Mesendoderm (in vitro differentiated cells): ENCODE results near the gene ZNF274.
A peak's percentile ranks its signal among the peaks of the same experiment; 100 is the strongest.

Experiments used
- DNase-seq: peaks from one replicate; pipeline ENCODE4 v3.0.0; 2013
- H2AK5ac ChIP-seq: 2 replicates; pipeline ENCODE4 v1.6.1; 2013; ENCODE audit warnings: low read length, inconsistent platforms
- H2BK120ac ChIP-seq: 2 replicates; pipeline ENCODE4 v1.6.1; 2013; ENCODE audit warnings: low read depth, mild to moderate bottlenecking, low read length, moderate library complexity, mixed read lengths
- H2BK15ac ChIP-seq: replicated peaks from 2 replicates; pipeline ENCODE4 v1.6.1; 2013; ENCODE audit warnings: low read depth, mild to moderate bottlenecking, moderate library complexity
- H2BK5ac ChIP-seq: 2 replicates; pipeline ENCODE4 v1.6.1; 2013; ENCODE audit warnings: low read length, inconsistent platforms
- H3K18ac ChIP-seq: 2 replicates; pipeline ENCODE4 v1.6.1; 2013; ENCODE audit warnings: mild to moderate bottlenecking, low read length, mixed read lengths
- H3K23ac ChIP-seq: one replicate; pipeline ENCODE4 v1.6.1; 2013; ENCODE audit warnings: low read length
- H3K27ac ChIP-seq: 2 replicates; pipeline ENCODE4 v1.5.1; 2013; ENCODE audit warnings: low read depth, mild to moderate bottlenecking, inconsistent platforms, low read length, moderate library complexity
- H3K27me3 ChIP-seq: 2 replicates; pipeline ENCODE4 v1.6.1; 2013; ENCODE audit warnings: low read length, control low read depth, mild to moderate bottlenecking, inconsistent platforms; ENCODE audit not compliant: insufficient read depth, poor library complexity
- H3K36me3 ChIP-seq: 2 replicates; pipeline ENCODE4 v1.6.1; 2013; ENCODE audit warnings: low read length, inconsistent platforms; ENCODE audit not compliant: control insufficient read depth, insufficient read depth
- H3K4ac ChIP-seq: one replicate; pipeline ENCODE4 v1.6.1; 2013; ENCODE audit warnings: low read depth, mild to moderate bottlenecking, low read length, moderate library complexity
- H3K4me1 ChIP-seq: 2 replicates; pipeline ENCODE4 v1.6.1; 2013; ENCODE audit warnings: low read depth, low read length, inconsistent platforms; ENCODE audit not compliant: control insufficient read depth
- H3K4me2 ChIP-seq: 2 replicates; pipeline ENCODE4 v1.6.1; 2013; ENCODE audit warnings: low read length
- H3K4me3 ChIP-seq: 2 replicates; pipeline ENCODE4 v1.5.1; 2013; ENCODE audit warnings: mild to moderate bottlenecking, low read length
- H3K56ac ChIP-seq: one replicate; pipeline ENCODE4 v1.6.1; 2013; ENCODE audit warnings: low read length
- H3K79me1 ChIP-seq: 2 replicates; pipeline ENCODE4 v1.6.1; 2013; ENCODE audit warnings: low read length, inconsistent platforms
- H3K79me2 ChIP-seq: 2 replicates; pipeline ENCODE4 v1.6.1; 2013; ENCODE audit warnings: mild to moderate bottlenecking, low read length; ENCODE audit not compliant: control insufficient read depth, insufficient read depth
- H3K9ac ChIP-seq: 2 replicates; pipeline ENCODE4 v1.6.1; 2013; ENCODE audit warnings: low read length, inconsistent platforms
- H4K5ac ChIP-seq: one replicate; pipeline ENCODE4 v1.6.1; 2013; ENCODE audit warnings: low read length
- H4K8ac ChIP-seq: one replicate; pipeline ENCODE4 v1.6.1; 2013; ENCODE audit warnings: low read depth, mild to moderate bottlenecking, control low read depth, low read length, moderate library complexity
- WGBS: extraction: QIAGEN DNeasy Blood & Tissue Kit; methylation state at CpG from one replicate; pipeline ENCODE4 v1.1.7; 2013; ENCODE audit warnings: low lambda C conversion rate, missing lambda C conversion rate; ENCODE audit not compliant: insufficient coverage; ENCODE audit errors: extremely low coverage; 5-methylcytosine and 5-hydroxymethylcytosine counted together

ZNF274 gene

DNA sequence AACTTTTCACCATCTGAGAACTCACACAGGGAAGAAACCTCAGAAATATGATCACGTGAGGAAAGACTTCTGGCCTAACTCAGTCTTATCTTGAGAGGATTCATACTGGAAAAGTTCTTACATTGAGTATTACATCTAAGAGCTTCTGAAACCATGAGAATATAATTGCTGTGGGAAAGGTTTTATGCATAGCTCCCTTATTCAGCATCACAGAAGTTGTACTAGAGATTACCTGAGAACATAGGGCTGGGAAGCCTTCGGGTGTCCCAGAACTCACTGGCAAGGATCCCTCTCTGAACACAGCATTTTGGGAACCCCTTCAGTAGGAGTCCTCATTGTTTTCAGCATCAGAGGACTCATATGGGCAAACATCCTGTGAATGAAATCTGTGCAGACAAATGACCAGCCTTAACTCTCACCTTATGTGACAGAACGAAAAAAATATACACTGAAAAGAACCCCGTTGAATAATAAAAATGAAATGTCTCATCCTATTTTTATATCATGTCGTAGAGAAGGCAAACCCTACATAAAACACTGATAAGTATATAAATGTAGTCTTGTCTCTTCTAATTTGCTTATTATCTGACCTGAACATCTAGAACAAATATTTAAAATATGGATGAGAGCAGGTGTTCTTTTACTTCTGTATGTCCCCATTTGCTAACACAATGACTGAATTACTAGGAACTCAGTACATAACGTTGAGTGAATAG is 14.2 kb downstream of the ZNF274 start:
- Histone ChIP-seq H4K8ac (no peak overlapping the region), H2BK5ac (no peak overlapping the region), H2AK5ac (no peak overlapping the region), H3K36me3 (peaks cover 14% of the 10 kb centered on the region), H3K23ac (no peak overlapping the region), H4K5ac (no peak overlapping the region), H3K27me3 (no peaks in the 10 kb centered on the region), H3K4me2 (no peak overlapping the region), H3K79me1 (no peaks in the 10 kb centered on the region), H3K27ac (no peak overlapping the region), H2BK15ac (no peak overlapping the region), H2BK120ac (no peak overlapping the region), H3K56ac (no peak overlapping the region), H3K79me2 (no peaks in the 10 kb centered on the region), H3K4me3 (peak overlapping the region; percentile 2), H3K9ac (no peak overlapping the region), H3K18ac (no peak overlapping the region), H3K4me1 (no peaks in the 10 kb centered on the region), H3K4ac (no peak overlapping the region)
- WGBS: no CpG with 5 or more reads among the region's 6 CpGs
- DNase-seq: peak; percentile 68

DNA sequence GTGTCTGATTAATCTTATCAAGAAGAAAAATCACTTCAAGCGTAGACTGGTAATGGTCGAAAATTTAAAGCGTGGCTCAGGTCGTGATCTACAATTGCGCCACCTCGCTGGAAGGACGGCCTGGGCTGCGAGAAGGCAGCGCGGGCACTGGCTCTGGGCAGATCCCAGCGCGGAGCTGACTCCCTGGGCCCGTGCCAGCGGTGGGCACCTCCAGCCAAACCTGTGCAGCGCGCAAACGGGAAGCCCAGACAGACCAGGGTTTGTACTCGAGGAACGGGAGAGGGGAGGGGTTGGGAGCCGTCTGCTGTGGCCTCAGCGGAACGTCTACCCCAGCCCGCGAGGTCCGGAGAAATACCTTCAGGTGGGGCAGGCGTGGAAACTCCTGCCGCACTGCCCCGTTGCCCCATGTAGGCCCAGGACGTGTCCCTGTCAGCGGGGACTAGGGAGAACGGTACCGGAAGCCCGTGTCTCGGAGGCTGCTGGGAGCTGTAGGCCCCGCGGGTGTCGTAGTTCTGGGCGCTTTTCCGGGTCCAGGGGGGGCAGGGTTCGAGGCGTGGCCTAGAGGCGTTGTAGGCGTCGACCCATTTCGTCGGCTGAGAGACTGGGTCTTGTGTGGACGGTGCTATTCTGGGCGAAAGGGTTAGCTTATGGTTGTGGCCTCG is 21.1 kb downstream of the ZNF274 start:
- no peak overlapping the region for H4K8ac ChIP-seq
- DNase-seq: peak; percentile 61
- H3K79me1 ChIP-seq: peaks cover 3% of the 10 kb centered on the region
- no peak overlapping the region for H2AK5ac ChIP-seq
- no peaks in the 10 kb centered on the region for H3K27me3 ChIP-seq
- H2BK5ac ChIP-seq: no peak overlapping the region
- no peak overlapping the region for H3K23ac ChIP-seq
- no peak overlapping the region for H3K4me3 ChIP-seq
- no peak overlapping the region for H4K5ac ChIP-seq
- H3K56ac ChIP-seq: no peak overlapping the region
- no peak overlapping the region for H3K27ac ChIP-seq
- H3K36me3 ChIP-seq: peaks cover 25% of the 10 kb centered on the region
- WGBS: no CpG with 5 or more reads among the region's 49 CpGs
- no peak overlapping the region for H2BK15ac ChIP-seq
- no peak overlapping the region for H3K4me2 ChIP-seq
- H3K18ac ChIP-seq: no peak overlapping the region
- H3K79me2 ChIP-seq: no peaks in the 10 kb centered on the region
- no peaks in the 10 kb centered on the region for H3K4me1 ChIP-seq
- no peak overlapping the region for H2BK120ac ChIP-seq
- no peak overlapping the region for H3K4ac ChIP-seq
- H3K9ac ChIP-seq: peak overlapping the region; percentile 33

DNA sequence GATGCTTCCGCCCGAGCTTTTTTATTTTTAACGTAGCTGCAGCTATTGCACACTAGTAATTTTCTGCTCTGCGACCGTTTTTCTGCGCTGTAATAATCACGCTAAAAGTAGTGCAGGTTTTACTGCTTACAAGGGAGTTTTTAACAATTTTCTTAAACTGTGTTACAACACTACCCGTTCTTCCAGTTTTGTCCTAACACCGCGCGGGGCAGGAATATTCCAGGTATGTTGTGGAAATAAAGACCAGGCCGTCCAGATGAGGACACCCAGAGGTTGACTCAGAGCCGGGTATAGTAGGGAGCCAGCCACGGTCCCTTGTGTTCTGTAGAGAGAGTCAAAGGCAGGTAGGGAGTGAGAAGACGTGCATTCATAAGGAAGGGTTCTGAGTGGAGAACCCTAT is 21.7 kb downstream of the ZNF274 start:
- no peak overlapping the region for H4K8ac ChIP-seq
- H3K27ac ChIP-seq: no peak overlapping the region
- H2AK5ac ChIP-seq: no peak overlapping the region
- H3K36me3 ChIP-seq: peaks cover 25% of the 10 kb centered on the region
- H3K79me1 ChIP-seq: peaks cover 3% of the 10 kb centered on the region
- no peak overlapping the region for H3K4me2 ChIP-seq
- H3K56ac ChIP-seq: no peak overlapping the region
- H3K27me3 ChIP-seq: no peaks in the 10 kb centered on the region
- no peaks in the 10 kb centered on the region for H3K4me1 ChIP-seq
- H2BK15ac ChIP-seq: no peak overlapping the region
- H3K4ac ChIP-seq: no peak overlapping the region
- no peak overlapping the region for H3K18ac ChIP-seq
- H3K4me3 ChIP-seq: peak overlapping the region; percentile 8
- no CpG with 5 or more reads among the region's 15 CpGs for WGBS
- DNase-seq: no peak
- no peak overlapping the region for H3K9ac ChIP-seq
- no peak overlapping the region for H2BK120ac ChIP-seq
- no peak overlapping the region for H2BK5ac ChIP-seq
- no peak overlapping the region for H4K5ac ChIP-seq
- H3K23ac ChIP-seq: no peak overlapping the region
- no peaks in the 10 kb centered on the region for H3K79me2 ChIP-seq

DNA sequence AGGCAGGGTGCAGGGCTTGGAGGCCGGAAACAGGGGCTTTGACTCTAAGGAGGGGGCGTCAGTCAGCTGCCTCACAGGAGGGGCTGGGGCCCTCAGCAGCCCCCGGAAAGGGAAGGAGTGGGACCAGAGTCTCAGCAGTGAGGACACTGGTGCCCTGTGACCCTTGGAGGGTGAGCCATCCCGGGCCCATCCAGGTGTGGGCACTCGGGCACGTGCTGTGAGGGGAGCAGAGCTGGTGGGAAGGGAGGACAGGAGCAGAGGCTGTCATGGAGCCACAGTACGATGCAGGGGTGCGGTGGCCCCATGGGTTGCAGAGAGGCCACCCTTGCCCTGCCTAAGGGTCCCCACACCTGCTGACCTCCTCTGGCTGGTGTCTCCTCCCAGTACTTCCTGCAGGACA is 26.7 kb downstream of the ZNF274 start:
- H3K36me3 ChIP-seq: peaks cover 41% of the 10 kb centered on the region
- no peak overlapping the region for H2BK5ac ChIP-seq

DNA sequence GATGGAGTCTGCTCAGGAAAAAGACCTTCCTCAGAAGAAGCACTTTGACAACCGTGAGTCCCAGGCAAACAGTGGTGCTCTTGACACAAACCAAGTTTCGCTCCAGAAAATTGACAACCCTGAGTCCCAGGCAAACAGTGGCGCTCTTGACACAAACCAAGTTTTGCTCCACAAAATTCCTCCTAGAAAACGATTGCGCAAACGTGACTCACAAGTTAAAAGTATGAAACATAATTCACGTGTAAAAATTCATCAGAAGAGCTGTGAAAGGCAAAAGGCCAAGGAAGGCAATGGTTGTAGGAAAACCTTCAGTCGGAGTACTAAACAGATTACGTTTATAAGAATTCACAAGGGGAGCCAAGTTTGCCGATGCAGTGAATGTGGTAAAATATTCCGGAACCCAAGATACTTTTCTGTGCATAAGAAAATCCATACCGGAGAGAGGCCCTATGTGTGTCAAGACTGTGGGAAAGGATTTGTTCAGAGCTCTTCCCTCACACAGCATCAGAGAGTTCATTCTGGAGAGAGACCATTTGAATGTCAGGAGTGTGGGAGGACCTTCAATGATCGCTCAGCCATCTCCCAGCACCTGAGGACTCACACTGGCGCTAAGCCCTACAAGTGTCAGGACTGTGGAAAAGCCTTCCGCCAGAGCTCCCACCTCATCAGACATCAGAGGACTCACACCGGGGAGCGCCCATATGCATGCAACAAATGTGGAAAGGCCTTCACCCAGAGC is 29.6 kb downstream of the ZNF274 start:
- Histone ChIP-seq H2BK120ac (no peak overlapping the region), H3K18ac (no peak overlapping the region), H4K8ac (no peak overlapping the region), H3K27ac (no peak overlapping the region), H2BK15ac (no peak overlapping the region), H3K36me3 (peaks cover 32% of the 10 kb centered on the region), H3K79me2 (no peaks in the 10 kb centered on the region), H3K4me3 (peak overlapping the region; percentile 22), H3K4me2 (no peak overlapping the region), H3K4me1 (no peaks in the 10 kb centered on the region), H3K9ac (no peak overlapping the region), H3K79me1 (no peaks in the 10 kb centered on the region), H3K27me3 (no peaks in the 10 kb centered on the region), H2AK5ac (no peak overlapping the region), H2BK5ac (no peak overlapping the region), H3K23ac (no peak overlapping the region), H4K5ac (no peak overlapping the region), H3K4ac (no peak overlapping the region), H3K56ac (no peak overlapping the region)
- DNase-seq: peak; percentile 17
- WGBS: no CpG with 5 or more reads among the region's 17 CpGs

More for the DNA sequence above, 26.7 kb downstream of the ZNF274 start:
- no peak overlapping the region for H4K8ac ChIP-seq
- no peak for DNase-seq
- H3K4me1 ChIP-seq: no peaks in the 10 kb centered on the region
- H3K27me3 ChIP-seq: no peaks in the 10 kb centered on the region
- H2BK15ac ChIP-seq: no peak overlapping the region
- H3K4ac ChIP-seq: no peak overlapping the region
- no peaks in the 10 kb centered on the region for H3K79me2 ChIP-seq
- no peak overlapping the region for H2BK120ac ChIP-seq
- no peak overlapping the region for H3K9ac ChIP-seq
- H3K79me1 ChIP-seq: peaks cover 3% of the 10 kb centered on the region
- no peak overlapping the region for H3K23ac ChIP-seq
- no peak overlapping the region for H4K5ac ChIP-seq
- no peak overlapping the region for H3K56ac ChIP-seq
- H3K18ac ChIP-seq: no peak overlapping the region
- no peak overlapping the region for H3K4me2 ChIP-seq
- H3K4me3 ChIP-seq: no peak overlapping the region
- no peak overlapping the region for H2AK5ac ChIP-seq
- no CpG with 5 or more reads among the region's 8 CpGs for WGBS
- no peak overlapping the region for H3K27ac ChIP-seq
